ENCODE results near the gene CERK. TPM values are rescaled to one million over a fixed set of nuclear protein-coding genes. Genes with fewer than 3 reads are reported as not detected.
"Not testable (repeated sequence)": the region's sequence is repeated elsewhere in the genome, so short reads cannot be mapped to it uniquely, and the experiment has no call there.

The CERK gene
- total RNA-seq, 3 donors from 2014 or later: 41.4 to 47.3 (median 44.9) TPM

GRCh38 chr22:46651316-46651715 is 86.7 kb downstream of the CERK start:
- H3K4me3 Mint-ChIP-seq: no peak overlapping the region
- no peaks in the 10 kb centered on the region for H3K9me3 Mint-ChIP-seq
- no peaks in the 10 kb centered on the region for H3K36me3 Mint-ChIP-seq (ENCODE audit: insufficient read depth)
- DNase-seq (no peak), ATAC-seq (no peak)
- no peaks in the 10 kb centered on the region for H3K27me3 Mint-ChIP-seq (ENCODE audit: low read depth)
- H3K4me1 Mint-ChIP-seq (ENCODE audit: low read depth): peaks cover 18% of the 10 kb centered on the region

- H3K27me3 Mint-ChIP-seq (ENCODE audit: low read depth): no peaks in the 10 kb centered on the region
- no peaks in the 10 kb centered on the region for H3K9me3 Mint-ChIP-seq
- peaks cover 18% of the 10 kb centered on the region for H3K4me1 Mint-ChIP-seq (ENCODE audit: low read depth)
- DNase-seq: no peak
- H3K36me3 Mint-ChIP-seq (ENCODE audit: insufficient read depth): no peaks in the 10 kb centered on the region
- H3K4me3 Mint-ChIP-seq: no peak overlapping the region
- ATAC-seq: no peak
Observed at GRCh38 chr22:46650078-46650810, 87.8 kb downstream of the CERK start.

GRCh38 chr22:46649141-46650077 is 88.6 kb downstream of the CERK start:
- H3K36me3 Mint-ChIP-seq (ENCODE audit: insufficient read depth): no peaks in the 10 kb centered on the region
- H3K27me3 Mint-ChIP-seq (ENCODE audit: low read depth): no peaks in the 10 kb centered on the region
- peaks cover 18% of the 10 kb centered on the region for H3K4me1 Mint-ChIP-seq (ENCODE audit: low read depth)
- H3K9me3 Mint-ChIP-seq: no peaks in the 10 kb centered on the region
- DNase-seq: no peak
- no peak for ATAC-seq
- no peak overlapping the region for H3K4me3 Mint-ChIP-seq

DNA sequence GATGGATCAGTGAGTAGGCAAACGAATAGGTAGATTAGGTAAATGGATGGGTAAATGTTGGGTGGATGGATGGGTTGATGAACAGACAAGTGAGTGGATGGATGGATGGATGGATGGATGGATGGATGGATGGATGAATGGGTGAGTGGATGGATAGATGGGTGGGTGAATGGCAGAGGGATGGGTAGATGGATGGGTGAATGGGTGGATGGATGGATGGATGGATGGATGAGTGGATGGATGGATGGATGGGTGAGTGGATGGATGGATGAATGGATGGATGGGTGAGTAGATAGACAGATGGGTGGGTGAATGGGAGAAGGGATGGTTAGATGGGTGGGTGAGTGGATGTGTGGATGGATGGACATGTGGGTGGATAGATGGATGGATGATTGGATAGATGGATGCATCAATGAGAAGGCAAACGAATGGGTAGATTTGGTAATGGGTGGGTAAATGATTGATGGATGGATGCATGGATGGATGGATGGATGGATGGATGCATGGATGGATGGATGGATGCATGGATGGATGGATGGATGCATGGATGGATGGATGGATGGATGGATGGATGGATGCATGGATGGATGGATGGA is 89.7 kb downstream of the CERK start:
- H3K4me3 Mint-ChIP-seq; H3K9me3 Mint-ChIP-seq; H3K27me3 Mint-ChIP-seq (ENCODE audit: low read depth); DNase-seq; ATAC-seq; H3K36me3 Mint-ChIP-seq (ENCODE audit: insufficient read depth): not testable (repeated sequence)
- peaks cover 15% of the 10 kb centered on the region for H3K4me1 Mint-ChIP-seq (ENCODE audit: low read depth)

DNA sequence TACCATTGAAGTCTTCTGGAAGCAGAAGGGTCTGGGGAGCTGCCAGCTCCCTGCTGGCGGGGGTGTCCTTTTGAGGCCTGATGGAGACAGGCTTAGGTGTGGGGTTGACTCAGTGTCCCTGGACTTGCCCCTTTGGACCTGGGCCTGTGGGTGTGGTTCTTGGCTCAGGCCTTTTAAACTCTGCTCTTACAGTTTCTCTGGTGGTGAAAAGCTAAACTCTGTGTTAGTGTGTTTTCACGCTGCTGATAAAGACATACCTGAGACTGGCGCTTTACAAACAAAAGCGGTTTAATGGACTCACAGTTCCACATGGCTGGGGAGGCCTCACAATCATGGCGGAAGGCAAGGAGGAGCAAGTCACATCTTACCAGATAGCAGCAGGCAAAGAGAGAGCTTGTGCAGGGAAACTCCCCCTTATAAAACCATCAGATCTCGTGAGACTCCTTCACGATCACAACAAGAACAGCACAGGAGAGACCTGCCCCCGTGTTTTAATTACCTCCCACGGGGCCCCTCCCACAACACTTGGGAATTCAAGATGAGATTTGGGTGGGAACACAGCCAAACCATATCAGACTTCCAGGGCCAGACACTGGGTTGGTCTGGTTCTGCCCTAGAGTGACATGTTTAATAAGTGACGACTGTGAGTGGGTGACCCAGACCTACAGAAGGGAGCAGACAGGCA is 91.4 kb downstream of the CERK start:
- H3K4me3 Mint-ChIP-seq: no peak overlapping the region
- no peak for ATAC-seq
- H3K36me3 Mint-ChIP-seq (ENCODE audit: insufficient read depth): peaks cover 4% of the 10 kb centered on the region

GRCh38 chr22:46642840-46643480 is 95.1 kb downstream of the CERK start:
- DNase-seq; H3K4me1 Mint-ChIP-seq (ENCODE audit: low read depth); H3K27me3 Mint-ChIP-seq (ENCODE audit: low read depth); ATAC-seq; H3K4me3 Mint-ChIP-seq; H3K9me3 Mint-ChIP-seq; H3K36me3 Mint-ChIP-seq (ENCODE audit: insufficient read depth): not testable (repeated sequence)

More for the DNA sequence above, 91.4 kb downstream of the CERK start:
- Mint-ChIP-seq H3K4me1 (ENCODE audit: low read depth) (peaks cover 3% of the 10 kb centered on the region), H3K27me3 (ENCODE audit: low read depth) (no peaks in the 10 kb centered on the region), H3K9me3 (no peaks in the 10 kb centered on the region)
- no peak for DNase-seq

DNA sequence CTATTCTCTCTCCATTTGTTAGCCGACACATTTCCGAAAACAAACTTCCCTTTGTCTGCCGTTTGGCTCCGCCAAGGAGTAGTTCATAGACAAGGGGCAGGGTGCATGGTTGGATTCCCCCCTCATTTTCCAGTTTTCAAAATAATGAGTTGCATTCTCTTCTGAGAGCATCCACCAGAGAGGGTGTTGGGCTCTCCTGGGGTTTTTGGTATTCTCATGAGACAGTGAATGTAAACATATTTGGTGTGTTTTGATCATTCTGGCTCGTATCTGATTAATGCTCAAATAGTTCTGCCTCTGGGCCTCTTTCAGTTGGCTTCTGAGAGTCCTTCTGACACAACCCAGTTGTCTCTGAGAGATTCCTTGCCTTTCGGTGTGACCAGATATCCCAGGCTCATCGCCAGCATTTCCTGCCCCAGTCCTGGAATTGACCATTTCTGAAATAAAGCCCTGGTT is 96.2 kb downstream of the CERK start:
- DNase-seq (no peak), ATAC-seq (no peak)
- Mint-ChIP-seq H3K36me3 (ENCODE audit: insufficient read depth) (peaks cover 4% of the 10 kb centered on the region), H3K27me3 (ENCODE audit: low read depth) (no peaks in the 10 kb centered on the region), H3K4me3 (no peak overlapping the region), H3K9me3 (no peaks in the 10 kb centered on the region), H3K4me1 (ENCODE audit: low read depth) (peaks cover 2% of the 10 kb centered on the region)

DNA sequence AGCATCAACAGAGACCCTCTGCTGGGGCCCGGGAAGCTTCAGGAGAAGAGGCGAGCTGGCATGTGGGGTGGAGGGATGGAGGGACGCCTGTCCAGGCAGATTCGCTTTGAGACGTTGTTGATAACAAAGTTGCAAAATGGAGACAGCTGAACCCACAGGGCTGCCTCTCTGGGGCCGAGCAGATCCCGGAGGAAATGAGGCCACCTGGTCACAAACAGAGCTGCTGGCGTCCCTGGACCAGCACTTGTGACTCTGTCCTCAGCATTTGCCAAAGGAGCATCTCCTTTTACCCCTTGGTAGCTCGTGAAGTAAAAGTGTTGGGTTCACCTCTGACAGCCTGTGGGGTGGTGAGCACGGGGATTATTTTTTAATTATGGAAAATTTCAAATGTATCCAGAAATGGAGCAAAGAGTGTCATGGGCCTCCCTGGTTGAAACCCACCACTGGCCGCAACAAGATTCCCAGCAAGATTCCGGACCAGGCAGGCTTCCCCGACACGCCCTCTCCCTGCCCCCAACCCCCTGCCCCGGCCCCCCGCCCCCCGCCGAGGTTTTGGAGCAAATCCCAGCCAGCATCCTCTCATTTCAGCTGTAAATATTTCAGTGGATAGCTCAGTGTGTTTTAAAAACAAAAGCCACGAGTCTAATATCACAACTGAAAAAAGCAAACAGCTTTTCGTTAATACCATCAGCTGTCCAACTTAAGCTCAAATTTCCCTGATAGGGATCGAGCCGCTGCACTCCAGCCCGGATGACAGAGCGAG is 97.6 kb downstream of the CERK start:
- H3K9me3 Mint-ChIP-seq: no peaks in the 10 kb centered on the region
- no peak overlapping the region for H3K4me3 Mint-ChIP-seq
- DNase-seq: no peak
- no peak for ATAC-seq
- H3K36me3 Mint-ChIP-seq (ENCODE audit: insufficient read depth): peaks cover 4% of the 10 kb centered on the region
- H3K4me1 Mint-ChIP-seq (ENCODE audit: low read depth): peaks cover 2% of the 10 kb centered on the region
- no peaks in the 10 kb centered on the region for H3K27me3 Mint-ChIP-seq (ENCODE audit: low read depth)

GRCh38 chr22:46639843-46640242 is 98.2 kb downstream of the CERK start:
- DNase-seq: no peak
- Mint-ChIP-seq H3K36me3 (ENCODE audit: insufficient read depth) (peaks cover 4% of the 10 kb centered on the region), H3K27me3 (ENCODE audit: low read depth) (no peaks in the 10 kb centered on the region), H3K4me3 (no peak overlapping the region), H3K4me1 (ENCODE audit: low read depth) (peaks cover 2% of the 10 kb centered on the region), H3K9me3 (no peaks in the 10 kb centered on the region)
- no peak for ATAC-seq

DNA sequence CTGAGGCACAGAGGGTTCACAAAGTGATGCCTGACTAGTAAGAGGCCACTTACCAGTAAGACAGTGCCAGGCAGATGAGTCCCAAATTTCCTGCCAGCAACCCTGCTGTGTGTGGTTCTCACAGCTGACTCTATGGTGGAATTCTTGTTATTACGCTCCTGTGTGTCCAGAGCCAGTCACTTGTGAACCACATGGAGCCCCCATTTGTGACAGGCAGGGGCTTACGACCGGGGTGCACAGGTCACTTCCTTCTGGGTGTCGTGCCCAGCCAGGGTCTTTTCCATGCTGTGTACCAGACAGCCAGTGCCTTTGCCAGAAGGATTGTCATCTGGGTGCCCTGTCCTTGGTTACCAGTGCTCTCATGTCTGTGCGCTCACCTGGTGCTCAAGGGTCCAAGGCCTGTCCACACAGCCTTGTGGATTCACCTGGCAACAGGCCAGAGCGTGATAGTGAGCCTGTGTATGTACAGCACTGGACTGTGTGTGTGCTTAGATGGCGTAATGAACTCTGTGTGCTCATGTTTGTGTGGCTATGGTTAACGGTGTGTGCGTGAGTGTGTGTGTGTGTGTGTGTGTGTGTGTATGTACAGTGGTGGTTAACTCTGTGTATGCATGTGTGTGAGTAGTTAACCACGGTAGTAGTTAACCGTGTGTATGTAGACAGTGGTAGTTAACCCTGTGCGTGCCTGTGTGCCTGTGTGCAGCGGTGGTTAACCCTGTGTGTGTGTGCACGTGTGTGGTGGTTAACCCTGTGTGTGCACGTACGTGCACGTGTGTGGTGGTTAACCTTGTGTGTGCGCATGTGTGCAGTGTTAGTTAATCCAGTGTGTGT is 99.2 kb downstream of the CERK start:
- Mint-ChIP-seq H3K36me3 (ENCODE audit: insufficient read depth) (peaks cover 4% of the 10 kb centered on the region), H3K4me1 (ENCODE audit: low read depth) (peaks cover 2% of the 10 kb centered on the region), H3K27me3 (ENCODE audit: low read depth) (no peaks in the 10 kb centered on the region), H3K4me3 (no peak overlapping the region), H3K9me3 (no peaks in the 10 kb centered on the region)
- ATAC-seq (no peak), DNase-seq (no peak)

- Mint-ChIP-seq H3K27me3 (ENCODE audit: low read depth) (no peaks in the 10 kb centered on the region), H3K4me3 (no peak overlapping the region), H3K36me3 (ENCODE audit: insufficient read depth) (peaks cover 2% of the 10 kb centered on the region), H3K9me3 (no peaks in the 10 kb centered on the region), H3K4me1 (ENCODE audit: low read depth) (peaks cover 2% of the 10 kb centered on the region)
- ATAC-seq: no peak
- DNase-seq: no peak
Observed at GRCh38 chr22:46637711-46638600, 100.1 kb downstream of the CERK start.
